Measurements from ENCODE around the gene ARPC1A. TPM values are rescaled to one million over a fixed set of nuclear protein-coding genes. Genes with fewer than 3 reads are reported as not detected.

ARPC1A gene
- total RNA-seq, 1 donor = 132 TPM

- Histone ChIP-seq H3K9me3 (ENCODE audit: low read depth, low read length) (no peaks in the 10 kb centered on the region), H3K4me2 (ENCODE audit: insufficient read depth, low read length) (peak within 1 kb of the TSS; percentile 95), H3K4me3 (ENCODE audit: insufficient read depth, low read length) (peak within 1 kb of the TSS; percentile 83), H3K27ac (ENCODE audit: low read depth, low read length) (peak within 1 kb of the TSS; percentile 98), H3K27me3 (ENCODE audit: insufficient read depth, low read length) (no peaks in the 10 kb centered on the region), H2AFZ (ENCODE audit: low read length) (peak within 1 kb of the TSS; percentile 89), H4K20me1 (ENCODE audit: insufficient read depth, low read length) (peaks cover 55% of the 10 kb centered on the region), H3K4me1 (ENCODE audit: insufficient read depth, low read length) (peaks cover 39% of the 10 kb centered on the region), H3K36me3 (ENCODE audit: insufficient read depth, low read length) (peaks cover 37% of the 10 kb centered on the region), H3K79me2 (ENCODE audit: insufficient read depth, low read length) (peaks cover 89% of the 10 kb centered on the region)
- DNase-seq (ENCODE audit: insufficient read length, low spot score, missing footprints) = peak; percentile 95
- TF ChIP-seq, protein P1, sequence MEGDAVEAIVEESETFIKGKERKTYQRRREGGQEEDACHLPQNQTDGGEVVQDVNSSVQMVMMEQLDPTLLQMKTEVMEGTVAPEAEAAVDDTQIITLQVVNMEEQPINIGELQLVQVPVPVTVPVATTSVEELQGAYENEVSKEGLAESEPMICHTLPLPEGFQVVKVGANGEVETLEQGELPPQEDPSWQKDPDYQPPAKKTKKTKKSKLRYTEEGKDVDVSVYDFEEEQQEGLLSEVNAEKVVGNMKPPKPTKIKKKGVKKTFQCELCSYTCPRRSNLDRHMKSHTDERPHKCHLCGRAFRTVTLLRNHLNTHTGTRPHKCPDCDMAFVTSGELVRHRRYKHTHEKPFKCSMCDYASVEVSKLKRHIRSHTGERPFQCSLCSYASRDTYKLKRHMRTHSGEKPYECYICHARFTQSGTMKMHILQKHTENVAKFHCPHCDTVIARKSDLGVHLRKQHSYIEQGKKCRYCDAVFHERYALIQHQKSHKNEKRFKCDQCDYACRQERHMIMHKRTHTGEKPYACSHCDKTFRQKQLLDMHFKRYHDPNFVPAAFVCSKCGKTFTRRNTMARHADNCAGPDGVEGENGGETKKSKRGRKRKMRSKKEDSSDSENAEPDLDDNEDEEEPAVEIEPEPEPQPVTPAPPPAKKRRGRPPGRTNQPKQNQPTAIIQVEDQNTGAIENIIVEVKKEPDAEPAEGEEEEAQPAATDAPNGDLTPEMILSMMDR (IDR thresholded peaks at IDR 0.05; ENCODE audit: extremely low read depth, low read depth, low read length) = no peak
These were observed 82.9 kb downstream of the ARPC1A start, which contains the start of the genes BUD31 and PDAP1 for GRCh38 chr7:99408379-99409191. BUD31 (plus strand) TSS chr7:99408969; CDS start chr7:99411093, 2,124 bp downstream. PDAP1 (minus strand) TSS chr7:99408597; CDS start chr7:99408548, 49 bp downstream.

GRCh38 chr7:99409192-99409572 is 83.5 kb downstream of the ARPC1A start:
- peak; percentile 79 for DNase-seq (ENCODE audit: insufficient read length, low spot score, missing footprints)
- peak overlapping the region; percentile 83 for H3K4me3 ChIP-seq (ENCODE audit: insufficient read depth, low read length)
- peaks cover 35% of the 10 kb centered on the region for H3K4me1 ChIP-seq (ENCODE audit: insufficient read depth, low read length)
- no peaks in the 10 kb centered on the region for H3K9me3 ChIP-seq (ENCODE audit: low read depth, low read length)
- peaks cover 49% of the 10 kb centered on the region for H4K20me1 ChIP-seq (ENCODE audit: insufficient read depth, low read length)
- no peaks in the 10 kb centered on the region for H3K27me3 ChIP-seq (ENCODE audit: insufficient read depth, low read length)
- H3K4me2 ChIP-seq (ENCODE audit: insufficient read depth, low read length) = peak overlapping the region; percentile 95
- peaks cover 37% of the 10 kb centered on the region for H3K36me3 ChIP-seq (ENCODE audit: insufficient read depth, low read length)
- H3K79me2 ChIP-seq (ENCODE audit: insufficient read depth, low read length) = peaks cover 83% of the 10 kb centered on the region
- peak overlapping the region; percentile 98 for H3K27ac ChIP-seq (ENCODE audit: low read depth, low read length)
- peak overlapping the region; percentile 89 for H2AFZ ChIP-seq (ENCODE audit: low read length)
- TF ChIP-seq, protein P1 (IDR thresholded peaks at IDR 0.05; ENCODE audit: extremely low read depth, low read depth, low read length) = no peak

DNA sequence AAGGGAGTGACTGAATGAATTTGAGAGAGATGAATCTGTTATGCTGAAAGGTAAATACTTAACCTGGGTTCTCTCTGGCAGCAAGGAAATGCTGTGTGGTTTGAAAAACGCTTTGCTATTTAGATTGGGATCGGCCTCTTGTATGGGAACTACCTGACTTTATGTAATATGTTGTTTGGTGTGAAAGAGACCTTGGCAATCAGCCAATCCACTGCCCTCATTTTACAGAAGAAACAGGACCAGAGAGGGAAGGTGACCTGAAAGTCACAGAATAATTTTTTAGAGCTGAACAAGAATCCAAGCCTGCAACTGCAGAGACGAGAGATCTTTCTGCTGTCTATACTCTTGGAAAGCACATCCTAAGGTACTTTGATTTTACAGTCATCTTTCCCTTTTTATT is 84.1 kb downstream of the ARPC1A start:
- H2AFZ ChIP-seq (ENCODE audit: low read length) = no peak overlapping the region
- H3K4me3 ChIP-seq (ENCODE audit: insufficient read depth, low read length) = peak overlapping the region; percentile 83
- H3K4me2 ChIP-seq (ENCODE audit: insufficient read depth, low read length) = peak overlapping the region; percentile 95
- peaks cover 29% of the 10 kb centered on the region for H3K4me1 ChIP-seq (ENCODE audit: insufficient read depth, low read length)
- H3K36me3 ChIP-seq (ENCODE audit: insufficient read depth, low read length) = peaks cover 40% of the 10 kb centered on the region
- H3K27ac ChIP-seq (ENCODE audit: low read depth, low read length) = peak overlapping the region; percentile 98
- peaks cover 79% of the 10 kb centered on the region for H3K79me2 ChIP-seq (ENCODE audit: insufficient read depth, low read length)
- no peaks in the 10 kb centered on the region for H3K27me3 ChIP-seq (ENCODE audit: insufficient read depth, low read length)
- H4K20me1 ChIP-seq (ENCODE audit: insufficient read depth, low read length) = peaks cover 42% of the 10 kb centered on the region
- TF ChIP-seq, protein P1 (IDR thresholded peaks at IDR 0.05; ENCODE audit: extremely low read depth, low read depth, low read length) = no peak
- H3K9me3 ChIP-seq (ENCODE audit: low read depth, low read length) = no peaks in the 10 kb centered on the region
- peak; percentile 14 for DNase-seq (ENCODE audit: insufficient read length, low spot score, missing footprints)

DNA sequence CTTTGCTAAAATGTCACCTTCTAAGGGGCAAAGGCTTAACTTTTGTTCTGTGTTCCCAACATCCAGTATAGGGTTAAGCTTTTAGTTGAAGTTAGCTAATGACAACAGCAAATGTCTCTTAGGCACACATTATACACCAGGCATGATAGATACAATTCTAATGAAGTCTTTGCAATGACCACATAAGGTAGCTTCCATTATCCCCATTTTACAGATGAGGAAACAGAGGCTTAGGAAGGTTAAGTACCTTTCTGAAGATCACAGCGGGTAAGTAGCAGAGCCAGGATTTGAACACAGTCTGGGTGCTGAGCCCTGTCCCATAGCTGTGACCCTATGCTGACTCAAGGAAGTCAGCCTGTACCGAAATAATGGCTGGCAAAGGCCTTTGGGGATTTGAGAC is 84.9 kb downstream of the ARPC1A start:
- Histone ChIP-seq H2AFZ (ENCODE audit: low read length) (no peak overlapping the region), H4K20me1 (ENCODE audit: insufficient read depth, low read length) (peaks cover 34% of the 10 kb centered on the region), H3K9me3 (ENCODE audit: low read depth, low read length) (no peaks in the 10 kb centered on the region), H3K4me1 (ENCODE audit: insufficient read depth, low read length) (peaks cover 25% of the 10 kb centered on the region), H3K4me2 (ENCODE audit: insufficient read depth, low read length) (peak overlapping the region; percentile 95), H3K4me3 (ENCODE audit: insufficient read depth, low read length) (no peak overlapping the region), H3K36me3 (ENCODE audit: insufficient read depth, low read length) (peaks cover 40% of the 10 kb centered on the region), H3K27ac (ENCODE audit: low read depth, low read length) (peak overlapping the region; percentile 9), H3K27me3 (ENCODE audit: insufficient read depth, low read length) (no peaks in the 10 kb centered on the region), H3K79me2 (ENCODE audit: insufficient read depth, low read length) (peaks cover 71% of the 10 kb centered on the region)
- no peak for DNase-seq (ENCODE audit: insufficient read length, low spot score, missing footprints)
- TF ChIP-seq, protein P1 (IDR thresholded peaks at IDR 0.05; ENCODE audit: extremely low read depth, low read depth, low read length) = no peak
